ENCODE measurements around the gene SKP1. TPM values are rescaled to one million over a fixed set of nuclear protein-coding genes. Genes with fewer than 3 reads are reported as not detected.

SKP1 gene
- total RNA-seq, 2 donors from 2014 or later = 206 to 236 TPM

DNA sequence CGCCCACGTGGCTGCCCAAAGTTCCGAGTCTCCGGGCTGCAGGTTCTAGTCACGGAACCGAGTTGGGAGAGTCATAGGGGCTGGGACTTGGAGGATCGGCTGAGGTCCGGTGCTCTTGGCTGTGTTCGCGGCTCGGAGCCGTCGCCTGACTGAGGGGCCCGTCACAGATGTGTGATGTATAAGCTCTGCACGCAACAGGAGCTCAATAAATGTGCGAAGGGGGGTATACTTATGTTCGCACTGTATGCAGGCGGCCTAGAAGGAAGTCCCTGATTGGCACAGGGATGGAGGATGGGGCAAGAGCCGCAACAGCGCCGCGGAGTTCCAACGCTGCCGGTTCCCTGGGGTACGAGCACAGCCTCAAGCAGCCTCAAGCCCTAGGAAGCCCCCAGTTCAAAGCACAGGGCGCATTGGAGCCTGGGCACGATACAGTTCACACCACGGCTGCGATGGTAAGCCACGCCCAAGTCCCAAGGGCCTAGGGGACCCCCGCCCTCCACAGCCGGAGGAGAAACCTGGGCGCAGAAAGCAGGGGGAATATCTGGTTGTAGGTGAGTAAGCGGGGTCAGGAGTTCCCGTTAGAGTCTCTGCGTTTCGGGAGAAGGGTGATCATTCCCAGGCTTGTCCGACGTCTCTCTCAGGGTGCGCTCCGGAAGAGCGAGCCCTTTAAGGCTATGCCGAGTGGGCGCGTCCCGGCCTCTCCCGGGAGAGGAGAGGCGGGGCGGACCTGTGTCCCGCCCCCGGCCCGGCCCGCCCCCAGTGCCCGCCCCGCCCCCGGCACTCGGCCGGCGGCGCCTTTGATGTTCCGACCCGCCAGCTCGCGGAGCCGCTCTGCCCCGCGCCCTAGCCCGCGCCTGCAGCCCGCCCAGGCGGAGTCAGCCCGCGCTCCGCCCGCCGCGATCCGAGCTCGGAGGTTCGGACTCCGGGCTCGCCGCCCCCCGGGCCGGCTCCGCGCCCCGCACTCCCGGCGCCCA, 62.6 kb downstream of the SKP1 start, which contains the start of gene TCF7:
Gene TCF7, plus strand, starts transcription at position 780 of the 974 bp plus-strand sequence. CDS start 226 bp downstream, outside the sequence.
- Histone ChIP-seq H3K4me3 (peak within 1 kb of the TSS; percentile 81), H3K9me3 (no peaks in the 10 kb centered on the region), H3K27me3 (replicated peaks; ENCODE audit: insufficient read depth) (no peaks in the 10 kb centered on the region), H3K4me1 (ENCODE audit: control insufficient read depth in 1 of 2, low read depth in 2 of 2) (peaks cover 6 to 16% of the 10 kb centered on the region in 2 donors), H3K36me3 (no peaks in the 10 kb centered on the region), H3K27ac (no peak within 1 kb of the TSS)
- peak; percentile 26 for DNase-seq (ENCODE audit: low spot score)
- ATAC-seq (ENCODE audit: insufficient number of reproducible peaks, low FRiP score, low read depth) = peak; percentile 45
- no peak for TF ChIP-seq CTCF (IDR thresholded peaks at IDR 0.05)

GRCh38 chr5:134113363-134113889, 63.3 kb downstream of the SKP1 start:
- peaks cover 6 to 16% of the 10 kb centered on the region in 2 donors for H3K4me1 ChIP-seq (ENCODE audit: control insufficient read depth in 1 of 2, low read depth in 2 of 2)
- DNase-seq (ENCODE audit: low spot score) (no peak), ATAC-seq (ENCODE audit: insufficient number of reproducible peaks, low FRiP score, low read depth) (no peak)
- TF ChIP-seq CTCF (IDR thresholded peaks at IDR 0.05) = no peak
- no peaks in the 10 kb centered on the region for H3K9me3 ChIP-seq
- H3K27ac ChIP-seq = no peak overlapping the region
- no peaks in the 10 kb centered on the region for H3K27me3 ChIP-seq (replicated peaks; ENCODE audit: insufficient read depth)
- peak overlapping the region; percentile 81 for H3K4me3 ChIP-seq
- H3K36me3 ChIP-seq = no peaks in the 10 kb centered on the region

GRCh38 chr5:134112726-134113362, 63.9 kb downstream of the SKP1 start:
- no peak for ATAC-seq (ENCODE audit: insufficient number of reproducible peaks, low FRiP score, low read depth)
- no peak for TF ChIP-seq CTCF (IDR thresholded peaks at IDR 0.05)
- H3K9me3 ChIP-seq = no peaks in the 10 kb centered on the region
- H3K4me3 ChIP-seq = no peak overlapping the region
- H3K27ac ChIP-seq = no peak overlapping the region
- H3K4me1 ChIP-seq (ENCODE audit: control insufficient read depth in 1 of 2, low read depth in 2 of 2) = peaks cover 6 to 16% of the 10 kb centered on the region in 2 donors
- H3K36me3 ChIP-seq = no peaks in the 10 kb centered on the region
- no peaks in the 10 kb centered on the region for H3K27me3 ChIP-seq (replicated peaks; ENCODE audit: insufficient read depth)
- DNase-seq (ENCODE audit: low spot score) = no peak

- ATAC-seq (ENCODE audit: insufficient number of reproducible peaks, low FRiP score, low read depth) = no peak
- no peak for TF ChIP-seq CTCF (IDR thresholded peaks at IDR 0.05)
- H3K27me3 ChIP-seq (replicated peaks; ENCODE audit: insufficient read depth) = no peaks in the 10 kb centered on the region
- no peak for DNase-seq (ENCODE audit: low spot score)
- H3K4me1 ChIP-seq (ENCODE audit: control insufficient read depth in 1 of 2, low read depth in 2 of 2) = peaks cover 6 to 16% of the 10 kb centered on the region in 2 donors
- H3K36me3 ChIP-seq = no peaks in the 10 kb centered on the region
- no peaks in the 10 kb centered on the region for H3K9me3 ChIP-seq
- no peak overlapping the region for H3K4me3 ChIP-seq
- H3K27ac ChIP-seq = no peak overlapping the region
These were observed 64.8 kb downstream of the SKP1 start for GRCh38 chr5:134111741-134112647.

Measured in thoracic aorta (tissue), 2 donors.